Osteocyte (in vitro differentiated cells): Measurements from ENCODE around the gene DIAPH2. TPM values are rescaled to one million over a fixed set of nuclear protein-coding genes. Genes with fewer than 3 reads are reported as not detected.

Source experiments
- DNase-seq: peaks from one replicate; pipeline ENCODE4 v3.0.0; 2021; ENCODE audit warnings: mixed read lengths; ENCODE audit not compliant: unreplicated experiment; ENCODE audit errors: extremely low spot score
- H3K27ac Mint-ChIP-seq: one replicate; pipeline ENCODE4 v1.8.0; 2021; ENCODE audit warnings: mild to moderate bottlenecking, mixed read lengths; ENCODE audit not compliant: unreplicated experiment
- H3K27me3 Mint-ChIP-seq: one replicate; pipeline ENCODE4 v1.8.0; 2021; ENCODE audit warnings: mixed read lengths; ENCODE audit not compliant: unreplicated experiment
- H3K36me3 Mint-ChIP-seq: one replicate; pipeline ENCODE4 v1.8.0; 2021; ENCODE audit warnings: mixed read lengths; ENCODE audit not compliant: unreplicated experiment
- H3K4me1 Mint-ChIP-seq: one replicate; pipeline ENCODE4 v1.8.0; 2021; ENCODE audit warnings: mixed read lengths; ENCODE audit not compliant: unreplicated experiment
- H3K4me3 Mint-ChIP-seq: one replicate; pipeline ENCODE4 v1.8.0; 2021; ENCODE audit warnings: mild to moderate bottlenecking, moderate library complexity, mixed read lengths; ENCODE audit not compliant: unreplicated experiment
- H3K9me3 Mint-ChIP-seq: one replicate; pipeline ENCODE4 v1.8.0; 2021; ENCODE audit warnings: mixed read lengths; ENCODE audit not compliant: unreplicated experiment
- CTCF ChIP-seq: fragments of 200-600 bp; sonication (generic); IDR thresholded peaks from 2 replicates; pipeline ENCODE4 v1.5.0; 2021; ENCODE audit warnings: antibody characterized with exemption, mild to moderate bottlenecking, moderate library complexity
- total RNA-seq: library from RNA; stranded (reverse); gene quantifications from 2 replicates; pipeline ENCODE4 v1.2.1, GENCODE V29; 2021

DIAPH2 gene
- total RNA-seq, 1 donor from 2014 or later = 9.3 TPM

- Mint-ChIP-seq H3K27ac (no peak overlapping the region), H3K27me3 (no peaks in the 10 kb centered on the region), H3K36me3 (no peaks in the 10 kb centered on the region), H3K4me3 (no peak overlapping the region), H3K4me1 (peaks cover 2% of the 10 kb centered on the region), H3K9me3 (peaks cover 5% of the 10 kb centered on the region)
- TF ChIP-seq CTCF = no peak
- no peak for DNase-seq
These were observed 305.4 kb downstream of the DIAPH2 start for GRCh38 chrX:96989830-96990571.

GRCh38 chrX:96994093-96994492, 309.5 kb downstream of the DIAPH2 start:
- TF ChIP-seq CTCF = no peak
- Mint-ChIP-seq H3K27me3 (no peaks in the 10 kb centered on the region), H3K4me1 (no peaks in the 10 kb centered on the region), H3K36me3 (no peaks in the 10 kb centered on the region), H3K27ac (no peak overlapping the region), H3K4me3 (no peak overlapping the region), H3K9me3 (peaks cover 5% of the 10 kb centered on the region)
- DNase-seq = no peak

GRCh38 chrX:96997196-96997595, 312.6 kb downstream of the DIAPH2 start:
- Mint-ChIP-seq H3K9me3 (peaks cover 11% of the 10 kb centered on the region), H3K4me1 (no peaks in the 10 kb centered on the region), H3K27me3 (no peaks in the 10 kb centered on the region), H3K27ac (no peak overlapping the region), H3K4me3 (no peak overlapping the region), H3K36me3 (no peaks in the 10 kb centered on the region)
- TF ChIP-seq CTCF = no peak
- DNase-seq = no peak

GRCh38 chrX:97000682-97001368, 316.2 kb downstream of the DIAPH2 start:
- TF ChIP-seq CTCF = no peak
- Mint-ChIP-seq H3K36me3 (no peaks in the 10 kb centered on the region), H3K27me3 (no peaks in the 10 kb centered on the region), H3K4me1 (no peaks in the 10 kb centered on the region), H3K9me3 (peaks cover 20% of the 10 kb centered on the region), H3K27ac (no peak overlapping the region), H3K4me3 (no peak overlapping the region)
- no peak for DNase-seq

- Mint-ChIP-seq H3K4me3 (no peak overlapping the region), H3K9me3 (peaks cover 28% of the 10 kb centered on the region), H3K4me1 (no peaks in the 10 kb centered on the region), H3K36me3 (no peaks in the 10 kb centered on the region), H3K27me3 (no peaks in the 10 kb centered on the region), H3K27ac (no peak overlapping the region)
- TF ChIP-seq CTCF = no peak
- DNase-seq = no peak
These were observed 321.5 kb downstream of the DIAPH2 start for GRCh38 chrX:97006167-97006566.
